Mononuclear cell (primary cell): ENCODE results near the gene LARP7. TPM values are rescaled to one million over a fixed set of nuclear protein-coding genes. Genes with fewer than 3 reads are reported as not detected.
"Not testable (repeated sequence)": the region's sequence is repeated elsewhere in the genome, so short reads cannot be mapped to it uniquely, and the experiment has no call there.

Experiments used
- H3K27me3 ChIP-seq: 2 replicates; pipeline ENCODE4 v1.6.0; 2011; ENCODE audit warnings: low read length, control low read depth; ENCODE audit not compliant: insufficient read depth
- H3K4me1 ChIP-seq: 2 replicates; pipeline ENCODE4 v1.5.1; 2011; ENCODE audit warnings: mild to moderate bottlenecking, low read length, control low read depth; ENCODE audit not compliant: insufficient read depth
- H3K4me3 ChIP-seq: 2 replicates; pipeline ENCODE4 v1.5.1; 2011; ENCODE audit warnings: mild to moderate bottlenecking, low read length, moderate library complexity
- H3K9me3 ChIP-seq: 2 replicates; pipeline ENCODE4 v1.5.1; 2011; ENCODE audit warnings: low read depth, mild to moderate bottlenecking, control low read depth, low read length
- total RNA-seq: library from RNA; depleted of rRNA; stranded (reverse); fragments of >200 nt; gene quantifications from one replicate; pipeline ENCODE4 v1.2.3, GENCODE V29; 2012

The LARP7 gene
- total RNA-seq, 1 donor, result 32.3 TPM

DNA sequence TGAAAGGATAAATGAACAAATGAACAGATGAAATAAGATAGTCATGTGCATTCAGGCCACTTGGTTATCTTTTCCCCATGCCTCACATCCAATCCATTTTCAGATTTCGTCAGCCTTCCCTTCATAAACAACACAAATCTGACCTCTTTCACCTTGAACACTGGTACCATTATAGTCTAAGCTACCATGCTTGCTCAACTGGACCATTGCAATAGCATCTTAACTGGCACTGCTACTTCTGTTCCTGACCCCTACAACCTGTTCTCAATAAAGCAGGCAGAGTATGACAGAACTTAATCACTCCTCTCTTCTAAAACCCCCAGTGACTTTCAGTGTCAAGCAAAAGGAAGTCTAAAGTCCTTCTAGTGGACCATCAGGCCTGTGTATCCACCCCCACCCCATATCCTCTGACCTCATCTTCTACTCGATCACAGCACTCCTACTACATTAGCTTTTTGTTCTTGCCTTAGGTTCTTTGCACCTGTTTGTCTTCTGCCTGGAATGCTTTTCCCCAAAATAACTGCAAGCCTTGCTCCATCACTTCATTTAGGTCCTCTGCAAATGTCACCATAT, 40.7 kb downstream of the LARP7 start:
- Histone ChIP-seq H3K27me3 (no peaks in the 10 kb centered on the region), H3K9me3 (no peaks in the 10 kb centered on the region), H3K4me1 (no peaks in the 10 kb centered on the region), H3K4me3 (no peak overlapping the region)

DNA sequence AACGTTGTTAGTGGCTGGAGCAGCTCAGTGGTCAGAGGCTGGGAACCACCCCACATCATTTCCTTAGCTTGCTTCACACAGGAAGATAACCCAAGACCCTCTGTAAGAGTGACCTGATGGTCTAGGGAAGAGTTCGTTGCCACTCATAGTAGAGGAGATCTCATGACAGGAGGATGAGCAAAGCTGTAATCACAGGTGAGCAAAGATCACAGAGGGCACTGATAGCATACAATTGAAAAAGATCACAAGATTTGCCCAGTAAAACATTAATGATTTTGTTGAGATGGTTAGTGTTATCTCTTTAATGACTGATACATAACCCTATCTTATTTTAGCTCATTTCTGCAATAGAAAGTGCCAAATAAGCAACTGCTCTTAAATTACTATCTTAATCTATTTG, 44.1 kb downstream of the LARP7 start:
- Histone ChIP-seq H3K27me3 (no peaks in the 10 kb centered on the region), H3K4me3 (no peak overlapping the region), H3K9me3 (no peaks in the 10 kb centered on the region), H3K4me1 (no peaks in the 10 kb centered on the region)

DNA sequence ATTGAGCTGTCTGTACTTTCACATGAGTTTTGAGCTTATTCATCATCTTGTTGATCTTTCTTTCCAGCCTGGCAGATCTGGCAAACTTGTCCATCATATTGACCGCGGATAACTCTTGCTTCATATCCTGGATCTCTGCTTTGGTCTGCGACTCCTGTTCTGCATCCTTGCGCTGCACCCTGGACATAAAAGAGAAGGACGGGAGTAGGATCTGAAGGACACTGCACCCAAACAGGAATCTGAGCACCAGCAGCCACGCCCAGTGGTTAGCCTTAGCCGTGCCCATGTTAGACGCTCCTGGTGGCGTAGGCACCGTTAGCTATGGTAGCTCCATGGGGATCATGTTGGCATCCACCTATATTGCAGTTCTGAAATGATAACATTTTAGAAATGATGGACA, 56.6 kb downstream of the LARP7 start:
- H3K4me3 ChIP-seq, result no peak overlapping the region
- peaks cover 3% of the 10 kb centered on the region for H3K27me3 ChIP-seq
- H3K4me1 ChIP-seq, result no peaks in the 10 kb centered on the region
- no peaks in the 10 kb centered on the region for H3K9me3 ChIP-seq

DNA sequence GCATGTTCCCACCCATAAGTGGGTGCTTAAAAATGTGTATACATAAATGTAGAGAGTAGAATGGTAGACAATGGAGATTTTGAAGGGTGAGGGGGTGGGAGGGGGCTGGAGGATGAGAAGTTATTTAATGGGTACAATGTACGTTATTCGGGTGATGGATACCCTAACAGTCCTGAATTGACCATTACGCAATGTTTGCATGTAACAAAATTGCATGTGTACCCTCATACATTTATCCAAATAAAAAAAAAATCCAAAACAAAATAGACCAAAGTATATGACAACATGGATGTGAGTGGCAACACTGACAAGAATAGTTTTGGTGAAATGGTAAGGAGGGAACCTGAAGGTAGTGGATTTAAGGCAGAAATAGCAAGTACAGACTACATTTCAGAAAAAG, 63.7 kb downstream of the LARP7 start:
- H3K4me1 ChIP-seq, result peaks cover 7% of the 10 kb centered on the region
- no peaks in the 10 kb centered on the region for H3K9me3 ChIP-seq
- H3K27me3 ChIP-seq, result peaks cover 29% of the 10 kb centered on the region

DNA sequence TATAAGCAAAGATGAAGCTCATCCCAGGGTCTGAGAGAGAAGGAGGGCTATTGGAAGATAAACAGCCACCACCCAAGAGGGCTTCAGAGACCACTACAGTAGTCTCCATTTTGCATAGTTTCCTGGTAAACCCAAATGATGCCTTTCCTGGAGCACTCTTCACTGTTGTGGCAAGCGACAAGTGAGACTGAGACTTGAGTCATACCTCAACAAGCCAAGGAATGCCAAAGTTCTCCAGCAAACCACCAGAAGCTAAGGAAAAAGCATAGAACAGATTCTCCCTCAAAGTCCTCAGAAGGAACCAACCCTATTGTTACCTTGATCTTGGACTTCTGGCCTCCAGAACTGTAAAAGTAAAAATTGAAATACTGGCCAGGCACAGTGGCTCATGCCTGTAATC, 65.9 kb downstream of the LARP7 start:
- H3K9me3 ChIP-seq, result no peaks in the 10 kb centered on the region
- H3K27me3 ChIP-seq, result peaks cover 48% of the 10 kb centered on the region
- H3K4me3 ChIP-seq, result no peak overlapping the region
- peaks cover 15% of the 10 kb centered on the region for H3K4me1 ChIP-seq

More for the DNA sequence above, 63.7 kb downstream of the LARP7 start:
- H3K4me3 ChIP-seq, result no peak overlapping the region

DNA sequence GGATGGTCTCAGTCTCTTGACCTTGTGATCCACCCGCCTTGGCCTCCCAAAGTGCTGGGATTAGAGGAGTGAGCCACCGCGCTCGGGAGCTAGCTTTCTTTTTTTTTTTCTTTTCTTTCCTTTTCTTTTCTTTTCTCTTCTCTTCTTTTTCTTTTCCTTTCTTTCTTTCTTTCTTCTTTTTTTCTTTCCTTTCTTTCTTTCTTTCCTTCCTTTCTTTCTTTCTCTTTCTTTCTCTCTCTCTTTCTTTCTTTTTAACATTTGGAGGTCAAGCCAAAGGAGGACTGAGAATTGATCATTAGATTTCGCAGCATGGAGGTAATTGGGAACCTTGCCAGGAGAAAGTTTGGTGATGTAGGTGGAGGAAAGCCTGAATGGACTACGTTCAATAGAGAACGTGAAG, 67.4 kb downstream of the LARP7 start:
- no peak overlapping the region for H3K4me3 ChIP-seq
- H3K4me1 ChIP-seq, result peaks cover 15% of the 10 kb centered on the region
- H3K27me3 ChIP-seq, result peaks cover 62% of the 10 kb centered on the region
- no peaks in the 10 kb centered on the region for H3K9me3 ChIP-seq

DNA sequence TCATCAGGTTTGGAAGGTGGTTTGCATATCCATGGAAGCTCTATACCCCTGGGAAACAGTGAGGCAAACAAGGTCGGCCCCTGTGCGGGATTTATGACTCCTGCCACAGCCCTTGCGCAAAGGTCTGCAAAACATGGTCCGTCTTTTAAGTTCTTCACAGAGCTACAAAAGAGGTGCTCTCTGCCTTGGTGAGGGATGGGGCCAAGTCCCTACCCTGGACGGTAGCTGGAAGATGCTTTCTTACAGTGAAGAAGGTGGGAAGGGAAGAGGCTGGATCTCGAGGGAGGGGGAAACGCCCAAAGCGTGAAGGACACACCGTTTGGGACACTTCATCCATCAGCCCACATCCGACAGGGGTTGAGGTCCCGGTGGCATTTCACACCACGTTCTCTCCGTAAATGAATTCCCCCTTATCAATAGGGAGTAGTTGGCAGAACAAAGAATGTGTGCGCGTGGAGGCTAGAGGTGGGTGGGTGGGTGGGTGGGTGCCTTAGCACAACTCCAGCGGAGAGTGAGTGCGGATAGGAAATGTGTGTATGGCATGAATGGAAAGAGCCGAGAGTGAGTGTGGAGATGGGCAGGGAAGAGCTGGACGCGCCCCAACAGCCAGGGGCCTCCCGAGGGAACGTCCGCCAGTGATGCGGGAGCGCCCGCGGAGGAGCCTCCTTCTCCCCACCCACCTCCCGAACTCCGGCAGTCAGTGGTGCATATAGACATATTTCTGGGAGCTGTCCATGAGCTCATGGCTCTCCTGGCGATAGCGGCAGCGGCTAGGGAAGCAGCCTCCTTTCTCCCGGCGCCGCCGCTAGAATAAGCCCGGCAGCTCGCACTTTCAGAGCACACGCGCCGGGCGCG, 68.3 kb downstream of the LARP7 start:
- Histone ChIP-seq H3K4me3 (no peak overlapping the region), H3K27me3 (peaks cover 67% of the 10 kb centered on the region)

DNA sequence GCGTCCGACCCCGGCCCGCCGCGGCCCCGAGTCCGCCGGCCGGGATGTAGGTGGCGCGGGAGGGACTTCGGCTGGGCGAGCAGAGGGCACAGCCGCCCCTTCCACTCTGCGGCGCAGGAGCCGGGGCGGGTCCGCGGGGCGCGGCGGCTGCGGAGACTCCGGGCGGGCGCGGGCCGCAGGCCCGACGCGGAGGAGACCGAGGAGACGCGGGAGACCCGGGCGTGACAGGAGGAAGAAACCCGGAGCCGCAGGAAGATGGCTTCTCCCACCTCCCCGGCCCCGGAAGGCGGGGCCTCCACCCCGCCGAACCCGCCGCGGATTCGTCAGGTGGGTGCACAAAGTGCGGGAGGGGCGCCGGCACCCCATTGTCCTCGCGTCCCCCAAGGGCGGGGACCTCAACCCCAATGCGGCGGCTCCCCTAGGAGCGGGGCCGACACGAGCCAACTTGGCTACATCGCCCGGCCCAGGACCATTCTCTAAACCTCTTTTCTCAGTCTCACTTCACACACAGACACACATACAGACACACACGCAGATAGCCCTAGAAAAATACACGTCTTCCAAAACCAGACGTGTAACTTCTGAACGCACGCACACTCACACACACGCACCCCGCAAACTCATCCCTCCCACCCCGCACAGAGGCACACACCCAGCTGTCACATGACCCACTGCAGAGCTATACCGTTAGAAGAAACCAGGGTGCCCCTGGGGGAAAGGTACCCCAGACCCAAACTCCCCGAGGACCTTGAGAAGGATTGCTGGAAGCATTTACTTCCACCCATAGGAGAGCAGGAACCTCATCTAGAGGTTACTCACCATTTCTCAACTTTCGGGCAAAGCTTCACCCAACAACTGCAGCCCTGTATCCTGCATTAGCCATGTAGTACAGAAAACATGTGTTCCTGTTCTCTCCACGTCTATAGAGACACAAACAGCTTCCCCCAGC, 69.2 kb downstream of the LARP7 start:
- H3K4me3 ChIP-seq, result peak overlapping the region; percentile 29
- H3K4me1 ChIP-seq, result peaks cover 15% of the 10 kb centered on the region
- H3K9me3 ChIP-seq, result not testable (repeated sequence)

More for the DNA sequence above, 68.3 kb downstream of the LARP7 start:
- peaks cover 15% of the 10 kb centered on the region for H3K4me1 ChIP-seq
- H3K9me3 ChIP-seq, result no peaks in the 10 kb centered on the region

DNA sequence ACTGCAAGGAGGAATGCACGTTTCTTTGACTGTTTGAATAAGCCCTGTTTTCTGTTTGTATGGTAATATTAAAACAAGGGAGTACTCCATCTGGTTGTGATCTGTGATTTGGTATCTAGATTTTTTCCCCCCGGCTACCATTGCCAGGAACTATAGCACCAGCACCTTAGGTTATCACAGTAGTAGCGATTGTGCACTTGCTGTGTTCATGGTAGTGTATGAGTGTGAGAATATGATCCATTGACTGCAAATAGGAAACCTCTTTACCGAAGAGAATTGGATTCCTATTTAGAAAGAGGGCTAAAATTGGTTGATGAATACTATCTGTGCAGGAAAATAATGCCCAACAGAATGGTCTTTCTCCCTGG, 69.9 kb downstream of the LARP7 start:
- Histone ChIP-seq H3K9me3 (no peaks in the 10 kb centered on the region), H3K27me3 (peaks cover 64% of the 10 kb centered on the region), H3K4me1 (peaks cover 15% of the 10 kb centered on the region), H3K4me3 (no peak overlapping the region)

More for the DNA sequence above, 69.2 kb downstream of the LARP7 start:
- peaks cover 64% of the 10 kb centered on the region for H3K27me3 ChIP-seq

Other genes starting within 250 kb of the LARP7 start
- gene NEUROG2, start 121.0 kb upstream of the LARP7 start, total RNA-seq, result not detected
- 10.0 TPM for gene ZGRF1, start 234 bp upstream of the LARP7 start, total RNA-seq